NCI-H82 (cell line): ENCODE measurements around the gene DHRSX.
"Not testable (repeated sequence)": the region's sequence is repeated elsewhere in the genome, so short reads cannot be mapped to it uniquely, and the experiment has no call there.

Source experiments
- DNase-seq: peaks from one replicate; lab custom pipeline; 2025; lab: John Stamatoyannopoulos, UW

The DHRSX gene

DNA sequence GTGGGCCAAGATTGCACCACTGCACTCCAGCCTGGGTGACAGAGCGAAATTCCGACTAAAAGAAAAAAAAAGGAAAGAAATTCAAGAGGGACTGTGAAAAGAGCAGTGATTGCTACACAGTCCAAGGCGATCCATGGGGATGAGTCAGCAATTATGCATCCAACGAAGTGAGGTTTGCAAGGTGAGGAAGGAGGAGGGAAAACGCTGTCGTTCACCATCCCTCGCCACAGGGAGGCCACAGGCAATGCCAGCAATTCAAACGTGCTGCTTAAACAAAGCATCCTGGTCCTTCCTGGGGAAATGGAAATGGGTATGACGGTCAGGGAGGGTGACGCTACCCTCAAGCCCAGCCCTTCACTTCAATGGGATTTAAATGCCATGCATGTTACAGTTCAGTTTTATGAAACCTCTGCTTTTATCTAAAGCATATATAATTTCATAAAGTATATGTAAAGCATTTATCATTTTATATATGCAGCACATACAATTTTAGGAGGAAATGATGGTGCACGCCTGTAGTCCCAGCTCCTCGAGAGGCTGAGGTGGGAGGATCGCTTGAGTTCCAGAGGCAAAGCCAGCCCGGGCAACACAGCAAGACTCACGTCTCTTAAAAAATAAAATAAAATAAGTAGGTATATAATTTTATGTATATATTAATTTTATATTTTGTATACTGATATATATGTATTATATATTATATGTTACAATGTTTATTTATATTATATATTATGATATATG is 108.7 kb downstream of the DHRSX start:
- DNase-seq: no peak

DNA sequence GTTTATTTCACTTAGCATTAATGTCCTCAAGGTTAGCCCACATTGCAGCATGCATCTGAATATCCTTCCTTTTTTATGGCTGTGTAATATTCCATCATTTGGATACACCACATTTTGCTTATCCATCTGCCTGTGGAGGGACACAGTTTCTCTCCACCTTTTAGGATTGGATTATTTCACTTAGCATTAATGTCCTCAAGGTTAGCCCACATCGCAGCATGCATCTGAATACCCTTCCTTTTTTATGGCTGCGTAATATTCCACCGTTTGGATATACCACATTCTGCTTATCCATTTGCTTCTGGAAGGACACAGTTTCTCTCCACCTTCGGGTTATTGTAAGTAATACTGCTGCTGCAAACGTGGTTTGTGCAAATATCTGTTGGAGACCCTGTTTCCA is 110.0 kb downstream of the DHRSX start:
- DNase-seq: no peak

DNA sequence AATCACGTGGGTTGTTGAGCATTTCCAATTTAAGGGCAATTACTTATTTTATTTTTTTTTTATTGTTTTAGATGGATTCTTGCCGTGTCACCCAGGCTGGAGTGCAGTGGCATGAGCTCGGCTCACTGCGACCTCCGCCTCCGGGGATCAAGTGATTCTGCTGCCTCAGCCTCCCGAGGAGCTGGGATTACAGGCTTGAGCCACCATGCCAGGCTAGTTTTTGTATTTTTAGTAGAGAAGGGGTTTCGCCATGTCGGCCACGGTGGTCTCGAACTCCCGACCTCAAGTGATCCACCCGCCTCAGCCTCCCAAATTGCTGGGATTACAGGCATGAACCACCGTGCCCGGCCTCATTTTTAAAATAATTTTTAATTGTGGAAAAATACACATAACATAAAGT is 111.0 kb downstream of the DHRSX start:
- not testable (repeated sequence) for DNase-seq

DNA sequence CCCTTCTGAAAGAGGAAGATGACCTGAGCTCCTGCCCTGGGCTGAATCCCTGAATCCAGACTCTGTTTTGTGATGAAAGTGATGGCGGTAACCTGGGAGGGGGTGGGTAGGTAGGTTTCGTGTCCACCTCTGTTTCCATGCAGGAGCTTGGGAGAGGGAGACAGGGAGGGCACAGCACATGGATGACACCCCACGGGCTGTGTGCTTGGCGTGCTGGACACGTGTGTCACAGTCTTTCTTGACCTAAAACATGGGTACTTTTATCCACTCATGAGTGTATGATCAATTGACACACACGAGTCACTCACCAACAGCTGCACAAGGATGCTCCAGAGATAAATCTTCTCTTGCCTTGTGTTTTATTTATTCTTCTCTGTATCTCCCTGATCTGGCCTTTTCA is 111.5 kb downstream of the DHRSX start:
- no peak for DNase-seq

DNA sequence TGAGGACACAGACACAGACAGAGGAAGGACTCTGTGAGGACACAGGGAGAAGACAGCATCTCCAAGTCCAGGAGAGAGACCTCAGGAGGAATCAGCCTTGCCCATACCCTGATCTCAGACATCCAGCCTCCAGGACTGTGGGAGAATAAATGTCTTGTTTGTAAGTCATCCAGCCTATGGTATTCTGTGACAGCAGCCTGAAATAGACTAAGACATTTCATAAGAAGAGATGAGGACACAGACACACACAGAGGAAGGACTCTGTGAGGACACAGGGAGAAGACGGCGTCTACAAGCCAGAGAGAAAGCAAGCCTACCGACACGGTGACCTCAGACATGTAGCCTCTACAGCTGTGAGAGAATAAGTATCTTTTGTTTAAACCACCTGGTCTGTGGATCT is 112.1 kb downstream of the DHRSX start:
- DNase-seq: no peak

DNA sequence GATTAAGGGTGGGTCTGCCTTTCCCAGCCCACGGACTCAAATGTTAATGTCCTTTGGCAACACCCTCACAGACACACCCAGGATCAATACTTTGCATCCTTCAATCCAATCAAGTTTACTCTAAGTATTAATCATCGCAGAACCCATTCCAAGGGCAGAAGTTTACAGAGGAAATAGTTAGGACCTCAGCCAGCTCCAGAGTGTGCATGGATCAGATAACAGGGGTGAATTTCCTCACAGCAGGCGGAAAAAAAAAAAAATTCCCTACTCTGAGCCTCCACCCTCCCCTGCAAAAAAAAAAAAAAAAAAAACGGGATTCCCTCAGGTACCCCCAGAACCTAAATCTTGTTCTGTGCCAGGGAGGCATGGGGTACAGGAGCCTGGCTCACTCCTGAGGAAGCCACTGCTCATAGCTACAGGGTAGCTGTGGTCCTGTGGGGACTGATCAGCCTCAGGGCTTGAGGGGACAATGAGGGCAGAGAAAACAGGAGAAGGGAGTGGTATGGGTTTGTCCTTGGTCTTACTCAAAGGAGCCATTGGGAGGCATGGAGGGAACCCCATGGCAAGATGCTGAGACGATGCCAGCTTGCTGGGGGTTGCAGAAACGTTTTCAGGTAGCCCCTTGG is 113.0 kb downstream of the DHRSX start:
- no peak for DNase-seq

DNA sequence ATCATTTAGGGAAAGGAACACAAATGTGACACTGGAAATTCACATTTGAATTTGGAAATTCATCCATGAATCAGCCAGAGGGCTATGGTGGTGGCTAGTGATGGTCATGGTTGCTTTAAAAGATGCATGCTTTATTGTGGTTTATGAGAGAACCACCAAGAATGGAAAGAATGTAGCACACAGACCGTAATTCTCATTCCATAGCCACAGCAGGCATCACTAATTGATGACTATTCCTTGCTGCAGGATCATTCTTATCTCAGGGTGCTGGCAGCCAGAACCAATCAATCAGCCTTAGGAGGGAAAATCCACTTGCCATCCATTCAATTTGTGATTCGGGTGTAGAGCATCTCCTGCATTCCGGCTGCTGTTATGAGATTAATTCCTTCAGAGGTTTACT is 115.6 kb downstream of the DHRSX start:
- no peak for DNase-seq

DNA sequence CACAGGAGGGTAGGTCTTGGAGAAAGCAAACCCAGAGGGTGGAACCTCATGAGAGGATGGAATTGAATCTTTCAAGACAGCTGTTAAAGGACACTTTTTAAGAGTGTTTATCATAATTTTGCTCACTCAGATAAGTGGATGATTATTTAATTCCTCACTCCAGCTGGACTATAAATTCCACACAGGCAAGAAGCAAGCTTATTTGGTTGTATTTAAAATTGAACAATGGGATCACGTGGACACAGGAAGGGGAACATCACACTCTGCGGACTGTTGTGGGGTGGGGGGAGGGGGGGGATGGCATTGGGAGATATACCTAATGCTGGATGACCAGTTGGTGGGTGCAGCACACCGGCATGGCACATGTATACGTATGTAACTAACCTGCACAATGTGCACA is 116.3 kb downstream of the DHRSX start:
- DNase-seq: no peak

DNA sequence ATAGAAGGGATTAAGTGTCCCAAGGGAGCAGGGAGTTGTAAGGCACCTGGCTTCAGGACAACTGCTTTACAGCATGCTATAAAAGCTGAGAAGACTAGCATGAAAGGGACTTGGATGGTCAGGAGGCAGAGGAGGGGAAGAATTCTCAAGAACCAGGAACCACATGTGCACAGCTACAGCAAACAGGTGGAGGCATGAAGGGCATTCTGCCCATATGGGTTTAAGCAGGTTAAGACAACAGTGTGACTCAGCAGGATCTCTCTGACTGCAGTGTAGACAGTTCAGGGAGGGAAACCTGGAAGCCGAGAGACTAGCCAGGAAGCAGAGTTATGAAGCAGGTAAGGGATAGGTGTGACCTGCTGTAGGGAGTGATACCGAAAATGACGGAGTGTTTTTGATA is 117.0 kb downstream of the DHRSX start:
- DNase-seq: no peak

DNA sequence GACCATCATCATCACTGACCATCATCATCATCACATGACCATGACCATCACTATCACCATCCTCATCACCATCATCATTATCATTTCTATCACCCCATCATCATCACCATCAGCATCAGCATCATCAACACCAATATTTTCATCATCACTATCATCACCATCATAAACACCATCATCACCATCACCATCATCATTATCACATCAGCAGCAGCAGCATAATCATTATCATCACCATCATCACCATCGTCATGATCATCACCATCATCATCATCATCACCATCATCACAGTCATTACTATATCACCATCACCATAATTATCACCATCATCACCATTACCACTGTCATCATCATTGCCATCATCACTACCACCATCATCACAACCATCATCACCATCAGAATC is 117.6 kb downstream of the DHRSX start:
- DNase-seq: no peak

DNA sequence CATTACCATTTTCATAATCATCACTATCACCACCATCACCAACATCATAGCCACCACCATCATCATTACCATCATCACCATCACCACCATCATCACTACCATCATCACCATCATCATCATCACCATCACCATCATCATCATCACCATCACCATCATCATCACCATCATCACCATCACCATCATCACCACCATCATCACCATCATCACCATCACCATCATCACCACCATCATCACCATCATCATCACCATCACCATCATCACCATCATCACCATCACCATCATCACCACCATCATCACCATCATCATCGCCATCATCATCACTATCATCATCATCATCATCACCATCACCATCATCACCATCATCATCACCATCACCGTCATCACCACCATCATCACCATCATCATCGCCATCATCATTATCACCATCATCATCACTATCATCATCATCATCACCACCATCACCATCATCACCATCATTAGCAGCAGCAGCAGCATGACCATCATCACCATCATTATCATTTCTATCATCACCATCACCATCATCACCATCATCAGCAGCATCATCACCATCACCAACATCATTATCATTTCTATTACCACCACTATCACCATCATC is 118.2 kb downstream of the DHRSX start:
- DNase-seq: not testable (repeated sequence)

DNA sequence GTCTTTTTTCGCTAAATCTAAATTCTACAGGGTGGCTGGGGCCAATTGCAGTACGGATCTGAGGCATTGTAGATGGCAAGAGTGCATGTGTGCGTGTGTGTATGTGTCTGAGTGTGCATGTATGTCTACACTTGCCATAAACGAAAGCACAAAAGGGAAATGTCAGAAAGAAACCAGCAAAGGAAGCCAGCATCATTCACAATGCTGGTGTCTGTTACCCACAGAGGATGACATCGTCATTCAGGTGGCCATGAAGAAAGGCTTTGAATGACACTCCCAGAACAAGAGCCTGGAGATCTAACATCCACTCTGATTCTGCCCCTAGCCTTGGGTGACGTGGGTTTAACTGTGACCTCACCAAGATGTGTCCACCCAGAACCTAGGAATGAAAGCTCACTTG is 124.6 kb downstream of the DHRSX start:
- no peak for DNase-seq

DNA sequence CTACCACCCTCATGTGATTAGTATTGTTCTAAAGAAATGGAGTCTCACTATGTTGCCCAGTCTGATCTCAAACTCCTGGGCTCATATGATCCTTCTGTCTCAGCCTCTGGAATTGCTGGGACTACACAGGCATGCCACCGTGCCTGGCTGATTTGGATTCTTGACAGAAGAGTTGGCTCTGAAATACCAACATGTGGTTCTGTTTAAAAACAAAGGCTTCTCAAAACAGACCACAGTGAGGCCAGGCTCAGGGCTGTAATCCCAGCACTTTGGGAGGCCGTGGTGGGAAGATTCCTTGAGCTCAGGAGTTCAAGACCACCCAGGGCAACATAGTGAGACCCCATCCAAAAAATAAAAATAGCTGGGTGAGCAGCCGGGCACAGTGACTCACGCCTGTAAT is 126.7 kb downstream of the DHRSX start:
- no peak for DNase-seq

DNA sequence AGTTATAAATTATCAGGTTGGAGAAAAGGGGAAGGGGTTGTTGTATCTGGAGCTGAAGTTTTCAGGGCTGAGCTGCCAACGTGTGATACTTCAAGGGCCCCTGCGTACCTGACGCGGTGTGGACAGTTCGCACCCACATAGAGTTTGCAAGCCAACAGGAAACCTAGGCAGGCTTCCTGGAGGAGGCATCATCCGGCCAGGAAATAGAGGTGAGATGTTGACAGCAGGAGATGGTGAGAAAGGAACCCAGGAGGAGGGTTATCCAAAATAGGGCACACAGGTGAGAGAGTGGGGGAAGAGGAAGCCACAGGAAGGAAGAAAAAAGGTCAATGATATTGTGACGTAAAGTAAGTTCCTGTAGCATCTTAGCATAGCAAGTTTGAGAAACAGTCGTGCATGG is 127.2 kb downstream of the DHRSX start:
- no peak for DNase-seq

DNA sequence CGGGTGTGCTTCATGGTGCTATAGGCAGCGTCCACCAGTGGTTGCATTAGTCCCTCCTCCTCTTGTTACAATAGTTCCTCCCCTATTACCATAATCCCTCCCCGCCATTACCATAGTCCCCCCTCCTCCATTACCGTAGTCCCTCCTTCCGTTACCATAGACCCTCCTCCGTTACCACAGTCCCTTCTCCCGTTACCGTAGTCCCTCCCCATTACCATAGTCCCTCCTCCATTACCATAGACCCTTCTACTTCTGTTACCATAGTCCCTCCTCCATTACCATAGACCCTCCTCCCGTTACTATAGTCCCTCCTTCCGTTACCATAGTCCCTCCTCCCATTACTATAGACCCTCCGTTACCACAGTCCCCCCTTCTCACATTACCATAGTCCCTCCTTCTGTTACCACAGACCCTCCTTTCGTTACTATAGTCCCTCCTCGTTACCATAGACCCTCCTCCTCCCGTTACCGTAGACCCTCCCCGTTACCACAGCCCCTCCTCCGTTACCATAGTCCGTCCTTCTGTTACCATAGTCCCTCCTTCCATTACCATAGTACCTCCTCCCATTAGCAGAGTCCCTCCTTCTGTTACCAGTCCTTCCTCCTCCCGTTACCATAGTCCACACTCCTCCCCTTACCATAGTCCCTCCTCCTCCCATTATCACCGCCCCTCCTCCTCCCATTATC is 129.6 kb downstream of the DHRSX start:
- DNase-seq: no peak

DNA sequence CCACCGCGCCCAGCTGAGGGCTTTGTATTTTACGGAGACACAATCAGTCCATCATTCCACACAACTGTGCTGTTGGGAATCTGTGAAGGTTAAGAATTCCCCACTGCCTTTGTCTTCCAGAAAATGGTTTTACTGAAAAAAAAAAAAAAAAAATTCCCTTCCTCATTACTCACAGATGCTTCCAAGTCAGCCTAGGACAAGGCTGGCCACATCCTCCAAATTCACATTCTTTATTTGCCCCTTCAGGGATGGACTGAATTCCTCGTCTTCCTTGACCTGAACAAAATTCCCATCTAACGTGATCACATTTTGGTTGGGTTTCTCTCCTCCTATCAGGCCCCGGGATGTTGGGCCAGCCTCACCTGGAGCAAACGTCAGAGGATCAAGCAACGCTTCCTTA is 130.3 kb downstream of the DHRSX start:
- DNase-seq: no peak

DNA sequence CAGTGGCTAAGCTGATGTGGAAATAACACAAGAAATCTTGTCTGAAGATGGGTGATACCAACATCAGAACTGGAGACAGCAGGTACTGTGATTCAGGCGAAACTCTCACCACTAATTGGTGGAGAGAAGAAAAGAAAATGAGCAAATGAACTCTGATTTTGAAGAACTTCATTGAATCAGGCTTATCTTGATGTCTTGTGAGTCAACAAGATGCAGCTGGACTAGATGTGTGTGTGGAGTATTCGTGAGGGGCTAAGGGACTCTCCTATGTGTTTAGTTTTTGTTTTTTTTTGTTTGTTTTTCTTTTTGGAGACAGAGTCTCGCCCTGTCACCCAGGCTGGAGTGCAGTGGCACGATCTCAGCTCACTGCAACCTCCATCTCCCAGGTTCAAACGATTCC is 131.6 kb downstream of the DHRSX start:
- no peak for DNase-seq

DNA sequence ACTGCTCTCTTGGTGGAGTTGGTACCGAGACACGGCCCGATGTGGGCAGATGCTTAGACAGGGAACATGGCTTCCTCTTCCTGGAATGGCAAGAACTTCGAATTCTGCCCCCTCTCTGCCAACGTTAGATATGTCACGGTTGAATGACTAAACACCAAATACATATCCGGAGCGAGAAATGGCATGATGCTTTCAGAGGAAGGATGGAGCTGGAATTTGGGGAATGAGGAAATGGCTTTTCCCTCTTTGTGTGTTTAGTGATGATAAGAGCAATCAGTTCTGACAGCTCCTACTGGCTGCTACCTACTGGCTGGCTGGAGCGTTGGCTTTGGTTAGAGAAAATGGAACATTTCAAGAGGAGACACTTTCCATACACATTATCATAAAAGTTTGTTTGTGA is 140.0 kb downstream of the DHRSX start:
- no peak for DNase-seq

DNA sequence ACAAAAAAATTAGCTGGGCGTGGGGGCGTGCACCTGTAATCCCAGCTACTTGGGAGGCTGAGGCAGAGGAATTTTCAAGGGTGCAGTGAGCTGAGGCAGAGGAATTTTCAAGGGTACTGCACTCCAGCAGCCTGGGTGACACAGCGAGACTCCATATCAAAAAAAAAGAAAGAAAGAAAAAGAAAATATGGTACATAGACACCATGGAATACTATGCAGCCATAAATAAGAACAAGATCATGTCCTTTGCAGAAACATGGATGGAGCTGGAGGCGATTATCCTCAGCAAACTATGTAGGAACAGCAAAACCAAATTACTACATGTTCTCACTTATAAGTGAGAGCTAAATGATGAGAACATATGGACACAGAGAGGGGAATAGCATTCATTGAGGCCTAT is 141.3 kb downstream of the DHRSX start:
- not testable (repeated sequence) for DNase-seq

DNA sequence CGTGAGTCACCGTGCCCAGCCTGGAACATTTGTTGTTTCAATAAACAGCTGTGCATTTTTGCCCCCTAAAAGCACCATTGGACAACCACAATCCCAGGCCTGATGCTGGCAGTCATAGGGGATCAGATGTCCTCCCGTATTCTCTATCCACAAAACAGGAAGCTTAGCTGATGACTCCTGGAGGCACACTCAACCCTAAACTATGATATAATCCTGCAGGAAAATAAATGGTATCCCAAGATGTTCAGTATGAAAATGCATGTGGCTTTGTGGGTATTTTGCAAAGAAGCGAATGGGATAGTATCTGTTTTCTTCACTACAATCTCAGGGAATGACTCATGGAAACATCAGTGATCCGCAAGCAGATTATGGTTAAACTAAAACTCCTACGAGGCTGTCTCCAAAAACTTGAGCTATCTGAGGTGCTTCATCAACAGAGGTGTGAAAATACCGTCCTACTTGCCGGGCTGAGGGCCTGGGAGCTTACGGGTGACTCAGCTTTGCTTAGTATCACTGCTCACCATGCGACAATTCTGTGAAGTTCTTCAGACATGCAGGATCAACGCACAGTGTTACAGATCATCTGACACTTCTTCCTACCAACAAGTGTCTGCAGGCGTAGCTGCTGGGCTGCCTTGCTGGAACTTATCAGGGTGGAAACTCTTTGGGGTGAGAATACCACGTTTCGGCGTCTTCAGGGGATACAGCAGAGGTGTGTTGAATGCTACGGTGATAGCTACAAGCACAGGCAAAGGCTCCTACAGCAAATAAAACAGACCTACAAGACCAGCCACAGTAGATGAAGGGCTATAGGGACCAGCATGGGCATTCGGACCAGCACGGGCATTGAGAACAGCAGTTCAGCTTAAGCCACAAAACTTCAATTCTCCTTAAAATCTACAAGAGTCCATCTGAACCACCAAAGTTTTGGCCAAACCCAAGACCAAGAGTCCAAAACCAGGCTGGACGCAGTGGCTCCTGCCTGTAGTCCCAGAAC is 148.5 kb downstream of the DHRSX start:
- no peak for DNase-seq

DNA sequence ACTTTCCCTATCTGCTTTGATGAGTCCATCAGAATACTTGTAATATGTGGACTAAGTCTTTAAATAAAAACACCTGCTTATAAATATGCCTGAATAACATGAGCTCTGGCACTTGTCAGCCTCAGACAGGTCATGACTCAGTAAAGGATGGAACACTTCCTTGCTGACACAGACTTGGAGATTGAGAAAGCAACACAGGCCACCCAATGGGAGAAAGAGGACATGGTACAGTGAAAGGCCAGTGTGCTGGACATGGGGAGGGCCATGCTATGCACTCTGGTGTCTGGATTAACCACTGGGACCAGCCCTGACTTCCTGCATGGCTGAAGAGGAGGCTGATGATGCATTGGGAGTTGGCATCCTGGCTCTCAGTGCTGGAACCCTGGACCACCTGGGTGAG is 149.5 kb downstream of the DHRSX start:
- no peak for DNase-seq

DNA sequence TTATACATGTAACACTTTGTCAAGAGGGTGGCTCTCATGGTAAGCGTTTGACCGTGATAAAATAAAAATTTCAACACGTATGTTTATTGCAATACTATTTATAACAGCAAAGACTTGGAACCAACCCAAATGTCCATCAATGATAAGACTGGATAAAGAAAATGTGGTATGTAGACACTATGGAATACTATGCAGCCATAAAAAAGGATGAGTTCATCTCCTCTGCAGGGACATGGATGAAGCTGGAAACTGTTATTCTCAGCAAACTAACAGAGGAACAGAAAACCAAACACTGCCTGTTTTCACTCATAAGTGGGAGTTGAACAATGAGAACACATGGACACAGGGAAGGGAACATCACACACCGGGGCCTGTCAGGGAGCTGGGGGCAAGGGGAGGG is 150.1 kb downstream of the DHRSX start:
- DNase-seq: not testable (repeated sequence)
